HUDEP-2 (cell line): ENCODE data around the gene SYCN.

Source experiments
- DNase-seq, 76 experiments: peaks; one replicate each; lab custom pipeline; 2025; ENCODE audit not compliant: unreplicated experiment in 76 of 76; lab: John Stamatoyannopoulos, UW

SYCN gene

DNA sequence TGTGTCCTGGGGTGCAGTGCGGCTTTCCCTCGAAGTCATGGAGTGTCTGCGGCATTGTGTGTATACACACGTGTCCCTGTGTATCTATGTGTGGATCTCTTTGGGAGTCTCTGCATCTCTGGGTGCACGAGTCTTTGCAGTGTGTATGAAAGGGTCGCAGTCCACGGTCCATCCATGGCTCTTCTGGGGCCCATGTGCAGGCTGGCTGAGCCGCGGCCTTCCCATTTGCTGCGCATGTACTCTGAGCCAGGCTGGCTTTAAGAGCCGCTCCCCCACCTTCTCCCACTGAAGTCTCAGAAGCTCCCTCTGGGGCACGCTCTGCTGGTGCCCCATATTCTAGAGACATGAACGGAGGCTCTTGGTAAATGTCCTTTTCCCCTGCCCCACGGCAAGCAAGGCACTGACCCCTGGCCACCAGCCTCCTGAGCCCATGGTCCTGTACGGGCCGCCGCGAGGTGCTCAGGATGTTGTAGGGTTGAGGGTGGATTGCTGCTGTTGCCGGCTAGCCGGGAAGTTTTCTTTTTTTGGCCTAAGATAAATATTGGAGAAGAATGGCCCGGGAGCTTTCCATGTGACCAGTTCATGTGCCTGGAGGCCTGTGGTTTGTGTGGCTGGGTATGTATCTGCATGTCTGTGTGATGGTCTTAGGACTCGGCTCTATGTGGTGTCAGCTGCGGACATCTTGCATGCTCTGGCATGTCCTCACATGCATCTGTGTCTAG lies 46.6 kb downstream of the SYCN start:
- DNase-seq = no peak

GRCh38 chr19:39156326-39157230 lies 47.5 kb downstream of the SYCN start:
- DNase-seq = peak in 57 of 76 experiments; percentile 25 to 85 (median 59)

DNA sequence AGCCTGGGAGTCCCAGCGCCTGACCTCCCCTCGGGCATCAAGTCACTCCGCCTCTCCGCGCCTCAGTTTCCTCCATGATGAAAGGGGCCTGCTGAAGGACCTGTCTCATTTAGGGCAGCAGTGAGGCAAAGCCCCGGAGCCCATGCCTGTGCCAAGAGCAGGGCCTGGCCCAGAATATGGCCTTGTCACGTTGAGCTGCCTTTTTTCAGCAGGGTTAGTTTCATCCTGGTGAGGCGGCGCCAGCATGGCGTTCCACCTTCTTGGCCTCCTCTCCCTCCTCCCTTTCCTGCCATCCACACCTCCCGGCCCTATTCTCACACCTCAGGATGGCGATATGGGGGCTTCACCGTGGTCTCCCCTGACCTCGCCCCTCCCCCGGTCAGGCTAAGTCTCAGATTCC lies 48.3 kb downstream of the SYCN start:
- peak in 3 of 76 experiments; percentile 20 to 62 (median 24) for DNase-seq

GRCh38 chr19:39155114-39155700 lies 48.9 kb downstream of the SYCN start:
- DNase-seq = peak in 2 of 76 experiments; percentile 46 to 76

DNA sequence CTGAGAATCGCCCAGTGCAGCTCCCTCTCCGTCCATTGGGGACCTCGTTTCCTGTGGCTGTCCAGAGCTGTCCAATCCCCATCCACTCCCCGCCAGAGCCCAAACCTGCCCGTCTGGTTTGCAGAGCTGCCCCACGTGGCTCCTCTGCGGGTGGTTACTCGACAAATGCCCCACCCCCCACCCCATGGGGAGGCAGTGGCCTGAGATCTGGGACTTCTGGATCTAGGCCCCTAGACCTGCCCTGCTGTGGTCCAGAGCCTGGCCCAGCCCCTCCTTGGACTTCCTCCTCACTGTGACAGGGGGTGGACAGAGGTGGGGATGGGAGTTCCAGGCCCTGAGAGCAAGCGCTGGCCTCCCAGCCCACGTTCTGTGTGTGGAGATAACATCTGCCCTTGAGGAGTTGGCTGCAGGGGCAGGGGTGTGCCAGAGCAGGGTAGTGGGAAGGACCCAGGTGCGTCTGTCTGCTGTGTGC lies 49.4 kb downstream of the SYCN start:
- DNase-seq = peak in 71 of 76 experiments; percentile 35 to 94 (median 72)

DNA sequence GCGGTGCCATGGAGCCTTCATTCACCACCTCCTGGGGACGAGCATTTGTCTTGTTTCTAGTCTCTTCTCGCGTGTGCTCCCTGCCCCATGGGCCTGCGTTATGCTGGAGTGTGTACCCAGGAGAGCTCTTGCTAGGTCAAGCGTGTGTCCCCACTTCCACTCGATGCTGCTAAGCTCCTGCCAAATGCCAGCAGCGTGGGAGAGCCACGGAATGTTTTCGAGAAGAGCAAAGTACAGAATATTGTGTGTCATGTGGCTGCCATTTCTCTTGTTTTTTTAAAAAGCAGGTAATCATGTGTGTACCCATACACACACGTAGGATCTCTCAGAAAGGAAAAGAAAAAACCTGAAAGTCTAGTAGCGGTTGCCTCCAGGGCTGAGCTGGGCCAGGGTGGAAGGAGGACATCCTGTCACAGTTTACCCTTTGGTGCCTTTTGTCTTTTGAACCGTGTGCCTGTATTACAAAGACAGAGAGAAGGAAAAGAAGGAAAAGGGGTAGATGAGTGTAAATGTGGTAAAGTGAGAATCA lies 49.9 kb downstream of the SYCN start:
- DNase-seq = no peak
